Measurements from ENCODE around the gene WIZ. TPM values are rescaled to one million over a fixed set of nuclear protein-coding genes. Genes with fewer than 3 reads are reported as not detected.

Gene WIZ
- total and polyA plus RNA-seq, 2 of the 8 experiments (the other 6 are each of a cell fraction or from before 2014, with no cell fraction given), result 12.5 to 33.2 TPM

- 80 to 100% methylated on average over 2 to 13 of the region's 13 CpGs for WGBS, 2 experiments (ENCODE audit: extremely low coverage in 1 of 2, insufficient coverage in 1 of 2, insufficient read length in 1 of 2, insufficient replicate concordance in 2 of 2, low coverage in 1 of 2, low lambda C conversion rate in 2 of 2, missing lambda C conversion rate in 1 of 2)
- Histone ChIP-seq H3K4me2 (ENCODE audit: insufficient read depth in 1 of 2, low read depth in 2 of 2, low read length in 2 of 2) (no peak overlapping the region), H4K5ac (ENCODE audit: insufficient read length, low read depth, low read length) (no peak overlapping the region), H3K27ac (ENCODE audit: low read depth, low read length) (no peak overlapping the region), H3K79me2 (ENCODE audit: control insufficient read depth in 1 of 2, insufficient read depth in 2 of 2, low read length in 2 of 2) (no peaks in the 10 kb centered on the region), H3K9me3 (ENCODE audit: insufficient read depth in 2 of 2, low read depth in 1 of 2, low read length in 1 of 2) (peaks cover 18 to 42% of the 10 kb centered on the region in 2 experiments), H2BK12ac (ENCODE audit: low read depth, low read length) (no peak overlapping the region), H3K56ac (replicated peaks; ENCODE audit: insufficient read length, low read depth, low read length) (no peak overlapping the region), H3K9ac (replicated peaks in 1 of 4; ENCODE audit: extremely low read depth in 1 of 4, low read depth in 3 of 4, low read length in 3 of 4) (no peak overlapping the region), H2BK5ac (ENCODE audit: low read depth, low read length) (no peak overlapping the region), H3K4me3 (ENCODE audit: extremely low read depth in 1 of 4, insufficient read depth in 2 of 4, low read depth in 3 of 4, low read length in 4 of 4) (no peak overlapping the region), H2AFZ (ENCODE audit: low read length) (no peak overlapping the region), H3K4me1 (replicated peaks in 1 of 4; ENCODE audit: control insufficient read depth in 3 of 4, insufficient read depth in 4 of 4, low read length in 3 of 4) (no peaks in the 10 kb centered on the region), H2BK20ac (ENCODE audit: low read length) (no peak overlapping the region), H4K20me1 (replicated peaks in 1 of 2; ENCODE audit: control insufficient read depth in 1 of 2, insufficient read depth in 2 of 2, low read length in 2 of 2) (no peaks in the 10 kb centered on the region), H4K91ac (replicated peaks; ENCODE audit: insufficient read length, low read length) (no peak overlapping the region), H3K23me2 (ENCODE audit: low read depth, low read length) (no peaks in the 10 kb centered on the region; the same call in 1 of the 2 replicates), H3K79me1 (ENCODE audit: low read depth, low read length) (no peaks in the 10 kb centered on the region), H3K36me3 (ENCODE audit: control insufficient read depth in 2 of 4, insufficient read depth in 4 of 4, low read length in 3 of 4) (no peaks in the 10 kb centered on the region), H2BK15ac (ENCODE audit: low read length) (no peak overlapping the region), H3K14ac (ENCODE audit: insufficient read length) (no peak overlapping the region), H3K18ac (ENCODE audit: extremely low read depth, low read length) (no peak overlapping the region), H3K27me3 (replicated peaks in 1 of 4; ENCODE audit: control insufficient read depth in 3 of 4, extremely low read depth in 1 of 4, insufficient read depth in 3 of 4, low read length in 3 of 4) (no peaks in the 10 kb centered on the region), H4K8ac (ENCODE audit: extremely low read depth, insufficient read depth, low read length) (no peak overlapping the region), H2BK120ac (replicated peaks; ENCODE audit: low read depth, low read length) (no peak overlapping the region), H2AK5ac (ENCODE audit: low read depth, low read length) (no peak overlapping the region), H3K4ac (replicated peaks; ENCODE audit: insufficient read length, low read depth, low read length) (no peak overlapping the region), H3K23ac (ENCODE audit: insufficient read length) (no peak overlapping the region)
- ChIA-PET POLR2A (ENCODE audit: partially characterized antibody) (no interaction called here), CTCF (ENCODE audit: partially characterized antibody) (interaction anchor here (0.6 kb wide), 1 partner anchor 589 kb away, joined by 4 read pairs; no protein-coding TSS in a partner anchor)
- TF ChIP-seq KDM1A (IDR thresholded peaks at IDR 0.05; ENCODE audit: borderline replicate concordance, low read length) (no peak), POU5F1 (IDR thresholded peaks at IDR 0.05; ENCODE audit: low read depth, low read length) (no peak), E2F6 (IDR thresholded peaks at IDR 0.05) (no peak), CTBP2 (IDR thresholded peaks at IDR 0.05; ENCODE audit: borderline replicate concordance, insufficient read depth, insufficient read length, low read length) (no peak), GABPA (IDR thresholded peaks at IDR 0.05; ENCODE audit: borderline replicate concordance, insufficient read depth, low read length) (no peak), NANOG (IDR thresholded peaks at IDR 0.05; ENCODE audit: insufficient read depth, low read depth, low read length, poor library complexity, severe bottlenecking) (no peak), SIRT6 (IDR thresholded peaks at IDR 0.05; ENCODE audit: low read length) (no peak), TBP (IDR thresholded peaks at IDR 0.05; ENCODE audit: low read depth, low read length) (no peak), JUND (IDR thresholded peaks at IDR 0.05; ENCODE audit: low read length) (no peak), RAD21 (IDR thresholded peaks at IDR 0.05 in 1 of 2, conservative IDR thresholded peaks at IDR 0.05 in 1 of 2; ENCODE audit: low read depth in 2 of 2, low read length in 2 of 2) (no peak), YY1 (IDR thresholded peaks at IDR 0.05; ENCODE audit: low read depth, low read length) (no peak)
- DNase-seq (ENCODE audit: low read depth in 1 of 2, low spot score in 2 of 2), result no peak
- FAIRE-seq, result no peak
Measured at GRCh38 chr19:15488489-15489226, 38.9 kb upstream of the WIZ start.

Data from H1 (cell line).